H1 (cell line): ENCODE results near the gene CLDN2. TPM values are rescaled to one million over a fixed set of nuclear protein-coding genes. Genes with fewer than 3 reads are reported as not detected.

Source experiments
- CTCF ChIA-PET: fragments of 300-600 bp; sonication (Branson Sonifier 250); formaldehyde crosslinking; loops from one replicate; lab custom pipeline; 2021; ENCODE audit not compliant: partially characterized antibody; lab: Charles Lee
- POLR2A ChIA-PET: fragments of 300-600 bp; sonication (Branson Sonifier 250); formaldehyde crosslinking; loops from one replicate; lab custom pipeline; 2021; ENCODE audit warnings: inconsistent platforms; ENCODE audit not compliant: partially characterized antibody; lab: Charles Lee
- DNase-seq, 2 experiments: peaks; one replicate each; pipeline versions ENCODE4 v3.0.0 to v3.0.0-alpha.2; 2010 to 2022; ENCODE audit warnings: low spot score in 2 of 2, low read depth in 1 of 2, mixed read lengths in 1 of 2
- FAIRE-seq: peaks from 2 replicates; lab custom pipeline; 2011; peaks lifted over from hg19 to GRCh38; lab: Jason Lieb, UNC
- H2AFZ ChIP-seq: 2 replicates; pipeline ENCODE4 v1.8.1; 2012; ENCODE audit warnings: low read length, inconsistent platforms
- H2AK5ac ChIP-seq: 2 replicates; pipeline ENCODE4 v1.6.1; 2013; ENCODE audit warnings: low read depth, low read length
- H2BK120ac ChIP-seq: replicated peaks from 2 replicates; pipeline ENCODE3; 2013; ENCODE audit warnings: low read depth, low read length, inconsistent platforms
- H2BK12ac ChIP-seq: 2 replicates; pipeline ENCODE4 v1.6.1; 2013; ENCODE audit warnings: low read depth, low read length
- H2BK15ac ChIP-seq: 2 replicates; pipeline ENCODE4 v1.6.1; 2013; ENCODE audit warnings: low read length
- H2BK20ac ChIP-seq: 2 replicates; pipeline ENCODE4 v1.6.1; 2013; ENCODE audit warnings: low read length
- H2BK5ac ChIP-seq: 2 replicates; pipeline ENCODE4 v1.6.1; 2013; ENCODE audit warnings: low read depth, low read length
- H3K14ac ChIP-seq: 2 replicates; pipeline ENCODE4 v1.6.1; 2013; ENCODE audit warnings: inconsistent platforms; ENCODE audit not compliant: insufficient read length
- H3K18ac ChIP-seq: 2 replicates; pipeline ENCODE4 v1.6.1; 2013; ENCODE audit warnings: low read length; ENCODE audit errors: extremely low read depth
- H3K23ac ChIP-seq: 2 replicates; pipeline ENCODE4 v1.6.1; 2013; ENCODE audit warnings: inconsistent platforms; ENCODE audit not compliant: insufficient read length
- H3K23me2 ChIP-seq: 2 replicates; pipeline ENCODE4 v1.6.1; 2013; ENCODE audit warnings: low read depth, low read length
- H3K27ac ChIP-seq: 2 replicates; pipeline ENCODE4 v1.6.1; 2011; ENCODE audit warnings: low read depth, low read length, inconsistent platforms
- H3K27me3 ChIP-seq, 4 experiments: replicated peaks in 1 of 4; 1 replicate in 1 of 4; 2 replicates in 3 of 4; pipeline versions ENCODE4 v1.6.1 to v1.8.1; 2011 to 2013; ENCODE audit warnings: low read length in 3 of 4, mild to moderate bottlenecking in 3 of 4, inconsistent platforms in 2 of 4, mixed read lengths in 2 of 4, moderate library complexity in 1 of 4; ENCODE audit not compliant: control insufficient read depth in 3 of 4, insufficient read depth in 3 of 4; ENCODE audit errors: extremely low read depth in 1 of 4
- H3K36me3 ChIP-seq, 4 experiments: 2 replicates each; pipeline versions ENCODE4 v1.6.1 to v1.8.1; 2011 to 2013; ENCODE audit warnings: mild to moderate bottlenecking in 4 of 4, low read length in 3 of 4, moderate library complexity in 2 of 4, control low read depth in 1 of 4, inconsistent platforms in 1 of 4; ENCODE audit not compliant: insufficient read depth in 4 of 4, control insufficient read depth in 2 of 4
- H3K4ac ChIP-seq: replicated peaks from 2 replicates; pipeline ENCODE3; 2013; ENCODE audit warnings: low read length, low read depth, mixed read lengths, inconsistent platforms; ENCODE audit not compliant: insufficient read length
- H3K4me1 ChIP-seq, 4 experiments: replicated peaks in 1 of 4; 1 replicate in 1 of 4; 2 replicates in 3 of 4; pipeline versions ENCODE4 v1.6.1 to v1.8.1; 2011 to 2013; ENCODE audit warnings: low read length in 3 of 4, inconsistent platforms in 2 of 4, mixed read lengths in 1 of 4; ENCODE audit not compliant: insufficient read depth in 4 of 4, control insufficient read depth in 3 of 4
- H3K4me2 ChIP-seq, 2 experiments: 2 replicates each; pipeline versions ENCODE4 v1.6.1 to v1.8.1; 2011 to 2013; ENCODE audit warnings: low read depth in 2 of 2, low read length in 2 of 2, control low read depth in 1 of 2, inconsistent platforms in 1 of 2, mild to moderate bottlenecking in 1 of 2; ENCODE audit not compliant: insufficient read depth in 1 of 2
- H3K4me3 ChIP-seq, 4 experiments: fragments of 200-600, 300-600 bp in 1 of 4; sonication (generic), shearing (Covaris generic), sonication (Bioruptor Twin) in 1 of 4; 2 replicates each; pipeline versions ENCODE4 v1.5.1 to v1.8.1; 2011 to 2016; ENCODE audit warnings: low read length in 4 of 4, low read depth in 3 of 4, control low read depth in 2 of 4, inconsistent platforms in 2 of 4, mild to moderate bottlenecking in 2 of 4, mixed read lengths in 1 of 4, moderate library complexity in 1 of 4; ENCODE audit not compliant: insufficient read depth in 2 of 4; ENCODE audit errors: extremely low read depth in 1 of 4
- H3K56ac ChIP-seq: replicated peaks from 2 replicates; pipeline ENCODE3; 2013; ENCODE audit warnings: low read depth, mild to moderate bottlenecking, mixed read lengths, low read length, inconsistent platforms; ENCODE audit not compliant: insufficient read length
- H3K79me1 ChIP-seq: 2 replicates; pipeline ENCODE4 v1.6.1; 2013; ENCODE audit warnings: low read depth, low read length, control low read depth
- H3K79me2 ChIP-seq, 2 experiments: 2 replicates each; pipeline versions ENCODE4 v1.6.1 to v1.8.1; 2012 to 2013; ENCODE audit warnings: low read length in 2 of 2, mild to moderate bottlenecking in 2 of 2, inconsistent platforms in 1 of 2; ENCODE audit not compliant: insufficient read depth in 2 of 2, control insufficient read depth in 1 of 2
- H3K9ac ChIP-seq, 4 experiments: replicated peaks in 1 of 4; 1 replicate in 1 of 4; 2 replicates in 3 of 4; pipeline versions ENCODE4 v1.6.1 to v1.8.1; 2011 to 2013; ENCODE audit warnings: low read depth in 3 of 4, low read length in 3 of 4, control low read depth in 2 of 4, mild to moderate bottlenecking in 2 of 4, moderate library complexity in 2 of 4, inconsistent platforms in 1 of 4; ENCODE audit errors: extremely low read depth in 1 of 4
- H3K9me3 ChIP-seq, 2 experiments: 2 replicates each; pipeline versions ENCODE4 v1.6.1 to v1.8.1; 2012 to 2013; ENCODE audit warnings: mild to moderate bottlenecking in 2 of 2, moderate library complexity in 2 of 2, control low read depth in 1 of 2, inconsistent platforms in 1 of 2, low read depth in 1 of 2, low read length in 1 of 2, mixed read lengths in 1 of 2; ENCODE audit not compliant: insufficient read depth in 2 of 2
- H4K20me1 ChIP-seq, 2 experiments: replicated peaks in 1 of 2; 2 replicates each; pipeline versions ENCODE3 to v1.8.1; 2011 to 2013; ENCODE audit warnings: inconsistent platforms in 2 of 2, low read length in 2 of 2, mild to moderate bottlenecking in 1 of 2; ENCODE audit not compliant: insufficient read depth in 2 of 2, control insufficient read depth in 1 of 2
- H4K5ac ChIP-seq: 2 replicates; pipeline ENCODE4 v1.6.1; 2013; ENCODE audit warnings: low read length, low read depth, mixed read lengths, inconsistent platforms; ENCODE audit not compliant: insufficient read length
- H4K8ac ChIP-seq: 2 replicates; pipeline ENCODE4 v1.8.0; 2013; ENCODE audit warnings: mild to moderate bottlenecking, moderate library complexity, low read length, inconsistent platforms; ENCODE audit not compliant: insufficient read depth; ENCODE audit errors: extremely low read depth
- H4K91ac ChIP-seq: replicated peaks from 2 replicates; pipeline ENCODE3; 2013; ENCODE audit warnings: low read length, mixed read lengths, inconsistent platforms; ENCODE audit not compliant: insufficient read length
- ASH2L ChIP-seq: fragments of 200-600, 300-600 bp; sonication (generic); IDR thresholded peaks from one replicate; pipeline ENCODE4 v1.7.1; 2017; ENCODE audit warnings: low read length
- BACH1 ChIP-seq: IDR thresholded peaks from 2 replicates; pipeline ENCODE4 v1.6.1; 2012; ENCODE audit warnings: low read length, improper control_type of control experiment
- EZH2 ChIP-seq: fragments of 200-600 bp; sonication (generic); IDR thresholded peaks from 2 replicates; pipeline ENCODE4 v1.7.1; 2012; ENCODE audit warnings: low read depth, mild to moderate bottlenecking, moderate library complexity, low read length, inconsistent platforms; ENCODE audit not compliant: severe bottlenecking
- FOSL1 ChIP-seq: IDR thresholded peaks from 2 replicates; pipeline ENCODE4 v1.6.1; 2011; ENCODE audit warnings: mild to moderate bottlenecking, low read depth, low read length, moderate library complexity; ENCODE audit not compliant: insufficient read depth
- HDAC2 ChIP-seq, 2 experiments: fragments of 300-600 bp in 1 of 2; sonication (generic) in 1 of 2; IDR thresholded peaks; 2 replicates each; pipeline ENCODE4 v1.6.1; 2011 to 2012; ENCODE audit warnings: low read depth in 2 of 2, low read length in 2 of 2, mild to moderate bottlenecking in 2 of 2, moderate library complexity in 2 of 2, borderline replicate concordance in 1 of 2, inconsistent platforms in 1 of 2
- MAX ChIP-seq: IDR thresholded peaks from 2 replicates; pipeline ENCODE4 v1.6.1; 2012; ENCODE audit warnings: inconsistent platforms
- RNF2 ChIP-seq: fragments of 200-900, 300-1000 bp; sonication (generic); IDR thresholded peaks from 2 replicates; pipeline ENCODE4 v1.7.1; 2016; ENCODE audit warnings: borderline replicate concordance, low read depth, mild to moderate bottlenecking, antibody characterized with exemption, low read length; ENCODE audit not compliant: poor library complexity, severe bottlenecking; ENCODE audit errors: missing control alignments
- RXRA ChIP-seq: IDR thresholded peaks from 2 replicates; pipeline ENCODE4 v1.6.1; 2011; ENCODE audit warnings: low read depth, mild to moderate bottlenecking, low read length, moderate library complexity; ENCODE audit not compliant: insufficient read depth
- SP1 ChIP-seq: IDR thresholded peaks from 2 replicates; pipeline ENCODE4 v1.6.1; 2011; ENCODE audit warnings: low read depth, low read length
- SP2 ChIP-seq: IDR thresholded peaks from 2 replicates; pipeline ENCODE4 v1.6.1; 2012; ENCODE audit warnings: mild to moderate bottlenecking, low read length, inconsistent platforms
- SUZ12 ChIP-seq: fragments of 200-600 bp; sonication (generic); IDR thresholded peaks from 2 replicates; pipeline ENCODE4 v1.6.1; 2012; ENCODE audit warnings: mild to moderate bottlenecking, inconsistent platforms, low read length, moderate library complexity, mixed read lengths
- TCF12 ChIP-seq: IDR thresholded peaks from 2 replicates; pipeline ENCODE4 v1.6.1; 2011; ENCODE audit warnings: low read depth, mild to moderate bottlenecking, low read length
- TEAD4 ChIP-seq: IDR thresholded peaks from 2 replicates; pipeline ENCODE4 v1.6.1; 2012; ENCODE audit warnings: low read depth, low read length, inconsistent platforms, mixed read lengths
- WGBS, 2 experiments: shearing (Covaris generic) in 1 of 2; methylation state at CpG; one replicate each; pipeline versions ENCODE4 v1.1.6 to v1.1.7; 2013 to 2015; ENCODE audit warnings: low lambda C conversion rate in 2 of 2, mixed read lengths in 2 of 2, inconsistent platforms in 1 of 2, low coverage in 1 of 2, missing lambda C conversion rate in 1 of 2; ENCODE audit not compliant: insufficient replicate concordance in 2 of 2, insufficient coverage in 1 of 2, insufficient read length in 1 of 2; ENCODE audit errors: extremely low coverage in 1 of 2, missing lambda C conversion rate in 1 of 2; 5-methylcytosine and 5-hydroxymethylcytosine counted together
- polyA plus RNA-seq, 7 experiments: library from polyadenylated mRNA; depleted of rRNA in 3 of 7; stranded (reverse) in 5 of 7; unstranded in 2 of 7; fragments of >200 nt in 5 of 7; fragments of 200-250 nt in 2 of 7; gene quantifications; 1 replicate in 5 of 7; 2 replicates in 1 of 7; 4 replicates in 1 of 7; pipeline versions ENCODE4 v1.2.1 to v1.2.3, GENCODE V29; 2011 to 2013; ENCODE audit warnings: missing spikeins in 2 of 7, mixed read lengths in 2 of 7
- total RNA-seq: library from RNA; stranded (reverse); fragmentation: NEBNext Ultra II Directional; extraction: Animal tissue kit (Norgen Biotek cat#: 25700); gene quantifications from 2 replicates; pipeline ENCODE4 v1.2.1, GENCODE V29; 2021

Gene CLDN2
- total and polyA plus RNA-seq, 2 of the 8 experiments (the other 6 are each of a cell fraction or from before 2014, with no cell fraction given) = 0.02 TPM; not detected in 1

- no peaks in the 10 kb centered on the region for H3K27me3 ChIP-seq
- no peak overlapping the region for H3K23ac ChIP-seq
- H3K9ac ChIP-seq = no peak overlapping the region
- POLR2A ChIA-PET = no interaction called here
- no peaks in the 10 kb centered on the region for H3K9me3 ChIP-seq
- H3K36me3 ChIP-seq = no peaks in the 10 kb centered on the region
- H3K79me2 ChIP-seq = no peaks in the 10 kb centered on the region
- DNase-seq (no peak), FAIRE-seq (no peak)
- H3K18ac ChIP-seq = no peak overlapping the region
- no peak overlapping the region for H2AK5ac ChIP-seq
- no peak overlapping the region for H3K56ac ChIP-seq
- no peaks in the 10 kb centered on the region for H3K23me2 ChIP-seq
- TF ChIP-seq BACH1 (no peak), TCF12 (no peak), HDAC2 (IDR thresholded peaks at IDR 0.05; ENCODE audit: borderline replicate concordance in 1 of 2, low read depth in 2 of 2, low read length in 2 of 2) (no peak), SP1 (no peak), SUZ12 (no peak), RXRA (no peak), SP2 (no peak), TEAD4 (no peak), ASH2L (no peak), FOSL1 (no peak), EZH2 (no peak), RNF2 (no peak), MAX (no peak)
- no peaks in the 10 kb centered on the region for H3K79me1 ChIP-seq
- no peak overlapping the region for H3K27ac ChIP-seq
- no peak overlapping the region for H3K4ac ChIP-seq
- H3K4me2 ChIP-seq = no peak overlapping the region
- no peak overlapping the region for H4K8ac ChIP-seq
- H3K4me1 ChIP-seq = no peaks in the 10 kb centered on the region
- no peak overlapping the region for H2AFZ ChIP-seq
- no peaks in the 10 kb centered on the region for H4K20me1 ChIP-seq
- no peak overlapping the region for H2BK120ac ChIP-seq
- H2BK5ac ChIP-seq = no peak overlapping the region
- H4K5ac ChIP-seq = no peak overlapping the region
- WGBS, 2 experiments = 86% methylated on average over 3 of the region's 3 CpGs; no CpG with 5 or more reads in 1 of the 2 experiments
- CTCF ChIA-PET = no interaction called here
- H2BK20ac ChIP-seq = no peak overlapping the region
- H3K14ac ChIP-seq = no peak overlapping the region
- H4K91ac ChIP-seq = no peak overlapping the region
- no peak overlapping the region for H3K4me3 ChIP-seq
- no peak overlapping the region for H2BK12ac ChIP-seq
- no peak overlapping the region for H2BK15ac ChIP-seq
Observed at GRCh38 chrX:106976416-106976815, 56.2 kb downstream of the CLDN2 start.
